Lung (tissue), 12 donors: ENCODE results near the gene WDHD1. TPM values are rescaled to one million over a fixed set of nuclear protein-coding genes. Genes with fewer than 3 reads are reported as not detected.

Experiments
- ATAC-seq: fragments of 200-7000 bp; cut with Tn5 transposase; one replicate; pipeline ENCODE4 v1.9.1; 2020; ENCODE audit warnings: moderate number of reproducible peaks; ENCODE audit not compliant: insufficient read depth, low FRiP score
- DNase-seq, 3 donors: peaks; one replicate each; pipeline ENCODE4 v3.0.0-alpha.2; 2013 to 2017
- H3K27ac ChIP-seq, 2 donors: one replicate each; pipeline ENCODE4 v1.5.1; 2013; ENCODE audit warnings: mild to moderate bottlenecking in 2 of 2, moderate library complexity in 2 of 2, control low read depth in 1 of 2, inconsistent platforms in 1 of 2, low read depth in 1 of 2, low read length in 1 of 2
- H3K27me3 ChIP-seq, 3 donors: one replicate each; pipeline ENCODE4 v1.5.1; 2013; ENCODE audit warnings: low read length in 2 of 3; ENCODE audit not compliant: control insufficient read depth in 3 of 3, insufficient read depth in 3 of 3
- H3K36me3 ChIP-seq, 4 donors: one replicate each; pipeline ENCODE4 v1.5.1; 2013; ENCODE audit warnings: low read length in 4 of 4, mild to moderate bottlenecking in 1 of 4, moderate library complexity in 1 of 4; ENCODE audit not compliant: control insufficient read depth in 4 of 4, insufficient read depth in 4 of 4
- H3K4me1 ChIP-seq, 5 donors: one replicate each; pipeline ENCODE4 v1.5.1; 2013; ENCODE audit warnings: low read length in 5 of 5, mild to moderate bottlenecking in 2 of 5, moderate library complexity in 1 of 5; ENCODE audit not compliant: control insufficient read depth in 5 of 5, insufficient read depth in 5 of 5
- H3K4me3 ChIP-seq: one replicate; pipeline ENCODE4 v1.5.1; 2013; ENCODE audit warnings: mild to moderate bottlenecking, control low read depth, moderate library complexity
- H3K9ac ChIP-seq, 2 donors: one replicate each; pipeline ENCODE4 v1.5.1; 2013; ENCODE audit warnings: low read length in 2 of 2, control low read depth in 1 of 2; ENCODE audit not compliant: insufficient read depth in 1 of 2
- H3K9me3 ChIP-seq, 4 donors: one replicate each; pipeline ENCODE4 v1.5.1; 2013; ENCODE audit warnings: low read length in 3 of 4, mild to moderate bottlenecking in 1 of 4, moderate library complexity in 1 of 4; ENCODE audit not compliant: control insufficient read depth in 4 of 4, insufficient read depth in 3 of 4
- CTCF ChIP-seq: IDR thresholded peaks from 2 replicates; pipeline ENCODE4 v1.5.1; 2012; ENCODE audit warnings: mild to moderate bottlenecking; ENCODE audit errors: control extremely low read depth, extremely low read depth
- WGBS, 2 donors: extraction: QIAGEN DNeasy Blood & Tissue Kit; methylation state at CpG; one replicate each; pipeline ENCODE4 v1.1.7; 2013; 5-methylcytosine and 5-hydroxymethylcytosine counted together
- polyA plus RNA-seq, 2 donors: library from polyadenylated mRNA; stranded (reverse); fragments of 200-250 nt; gene quantifications; one replicate each; pipeline ENCODE4 v1.2.1, GENCODE V29; 2013
- total RNA-seq, 2 donors: library from RNA; depleted of rRNA in 1 of 2; stranded (reverse); fragments of >200 nt in 1 of 2; gene quantifications; one replicate each; pipeline ENCODE4 v1.2.1, GENCODE V29; 2014 to 2021
- donor health status: control.
- donor health status: control.
- donor health status: Bipolar disorder and iron deficiency.
- donor health status: healthy.
- donor health status: DM: yes; HTN: yes; CAD: no.

Gene WDHD1
- total and polyA plus RNA-seq, 4 donors: 1.9 to 7.1 (median 4.1) TPM

DNA sequence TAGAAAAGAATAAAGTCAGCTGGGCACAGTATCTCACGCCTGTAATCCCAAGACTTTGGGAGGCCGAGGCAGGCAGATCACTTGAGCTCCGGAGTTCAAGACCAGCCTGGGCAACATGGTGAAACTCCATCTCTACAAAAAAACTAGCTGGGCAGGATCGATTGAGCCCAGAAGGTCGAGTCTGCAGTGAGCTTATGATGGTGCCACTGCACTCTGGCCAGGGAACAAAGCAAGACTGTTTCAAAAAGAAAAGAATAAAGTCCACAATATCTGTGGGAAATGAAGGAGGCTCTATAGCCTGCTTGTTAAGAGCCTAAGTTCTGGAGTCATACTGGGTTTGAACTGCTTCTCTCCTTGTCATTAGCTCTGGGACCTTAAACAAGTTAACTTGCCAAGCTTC is 32.4 kb upstream of the WDHD1 start:
- no peaks in the 10 kb centered on the region for H3K9me3 ChIP-seq
- WGBS, 2 donors: 95 to 97% methylated on average over 5 of the region's 5 CpGs
- peaks cover 0 to 12% (median 3%) of the 10 kb centered on the region in 5 donors for H3K4me1 ChIP-seq
- no peak overlapping the region for H3K4me3 ChIP-seq
- H3K27ac ChIP-seq: no peak overlapping the region
- peaks cover 8 to 19% (median 12%) of the 10 kb centered on the region in 4 donors for H3K36me3 ChIP-seq
- H3K27me3 ChIP-seq: no peaks in the 10 kb centered on the region
- no peak for DNase-seq
- no peak for ATAC-seq
- no peak for TF ChIP-seq CTCF
- H3K9ac ChIP-seq: no peak overlapping the region

- Histone ChIP-seq H3K36me3 (peaks cover 0 to 20% (median 11%) of the 10 kb centered on the region in 4 donors), H3K9ac (no peak overlapping the region), H3K27me3 (no peaks in the 10 kb centered on the region), H3K4me1 (peaks cover 5 to 20% (median 7%) of the 10 kb centered on the region in 5 donors), H3K27ac (no peak overlapping the region), H3K4me3 (no peak overlapping the region), H3K9me3 (no peaks in the 10 kb centered on the region)
- ATAC-seq: no peak
- WGBS, 2 donors: 95 to 97% methylated on average over 5 of the region's 5 CpGs
- TF ChIP-seq CTCF: no peak
- DNase-seq: no peak
Observed at GRCh38 chr14:55057919-55058318, 31.0 kb upstream of the WDHD1 start.

GRCh38 chr14:55054098-55054497 is 27.2 kb upstream of the WDHD1 start:
- H3K4me3 ChIP-seq: no peak overlapping the region
- H3K4me1 ChIP-seq: peaks cover 3 to 18% (median 13%) of the 10 kb centered on the region in 5 donors
- no peak overlapping the region for H3K9ac ChIP-seq
- no peak overlapping the region for H3K27ac ChIP-seq
- no peaks in the 10 kb centered on the region for H3K9me3 ChIP-seq
- H3K36me3 ChIP-seq: peaks cover 0 to 12% (median 8%) of the 10 kb centered on the region in 4 donors
- no peak for TF ChIP-seq CTCF
- DNase-seq (no peak), ATAC-seq (no peak)
- H3K27me3 ChIP-seq: no peaks in the 10 kb centered on the region
- WGBS, 2 donors: 97 to 98% methylated on average over 13 of the region's 13 CpGs

DNA sequence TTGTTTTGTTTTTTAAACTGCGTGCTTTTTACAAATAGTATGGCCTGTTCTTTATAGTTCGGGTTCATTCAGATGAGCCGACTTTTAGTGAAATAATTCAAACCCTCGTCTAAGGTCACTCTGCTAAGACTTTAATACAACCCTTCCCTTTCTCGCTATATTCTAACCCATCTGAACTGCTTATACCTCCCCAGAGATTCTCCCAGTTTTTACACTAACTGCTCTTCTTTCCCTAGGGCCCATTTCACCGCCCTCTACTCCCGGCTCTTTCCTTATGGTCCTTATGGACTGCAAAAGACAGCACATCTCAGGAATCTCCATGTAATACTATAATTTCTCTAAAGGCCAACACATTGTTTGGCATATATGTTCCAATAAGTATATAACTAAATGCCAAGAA is 26.6 kb upstream of the WDHD1 start:
- DNase-seq (no peak), ATAC-seq (no peak)
- H3K9ac ChIP-seq: no peak overlapping the region
- H3K4me3 ChIP-seq: no peak overlapping the region
- H3K27ac ChIP-seq: no peak overlapping the region
- 86 to 92% methylated on average over 7 of the region's 7 CpGs for WGBS, 2 donors
- H3K4me1 ChIP-seq: peaks cover 3 to 18% (median 13%) of the 10 kb centered on the region in 5 donors
- no peak for TF ChIP-seq CTCF
- H3K27me3 ChIP-seq: no peaks in the 10 kb centered on the region
- no peaks in the 10 kb centered on the region for H3K9me3 ChIP-seq
- peaks cover 0 to 12% (median 8%) of the 10 kb centered on the region in 4 donors for H3K36me3 ChIP-seq
